ENCODE measurements around the gene SPNS2.

SPNS2 gene

GRCh38 chr17:4536742-4537411 lies 38.2 kb downstream of the SPNS2 start:
- no peak for DNase-seq (ENCODE audit: low read depth in 2 of 2)

- DNase-seq (ENCODE audit: low read depth in 2 of 2) = no peak
These were observed 39.0 kb downstream of the SPNS2 start for GRCh38 chr17:4537451-4538235.

GRCh38 chr17:4538236-4539002 lies 39.7 kb downstream of the SPNS2 start:
- no peak for DNase-seq (ENCODE audit: low read depth in 2 of 2)

GRCh38 chr17:4539025-4539424 lies 40.3 kb downstream of the SPNS2 start:
- no peak for DNase-seq (ENCODE audit: low read depth in 2 of 2)

GRCh38 chr17:4539576-4540223 lies 41.0 kb downstream of the SPNS2 start:
- DNase-seq (ENCODE audit: low read depth in 2 of 2) = no peak

- DNase-seq (ENCODE audit: low read depth in 2 of 2) = no peak
These were observed 41.6 kb downstream of the SPNS2 start for GRCh38 chr17:4540224-4540651.

- no peak for DNase-seq (ENCODE audit: low read depth in 2 of 2)
These were observed 42.1 kb downstream of the SPNS2 start for GRCh38 chr17:4540687-4541327.

GRCh38 chr17:4541328-4542002 lies 42.8 kb downstream of the SPNS2 start:
- no peak for DNase-seq (ENCODE audit: low read depth in 2 of 2)

GRCh38 chr17:4542003-4542725 lies 43.5 kb downstream of the SPNS2 start:
- no peak for DNase-seq (ENCODE audit: low read depth in 2 of 2)

- DNase-seq (ENCODE audit: low read depth in 2 of 2) = no peak
These were observed 44.1 kb downstream of the SPNS2 start for GRCh38 chr17:4542726-4543191.

- no peak for DNase-seq (ENCODE audit: low read depth in 2 of 2)
These were observed 44.9 kb downstream of the SPNS2 start for GRCh38 chr17:4543557-4544026.

GRCh38 chr17:4544135-4544950 lies 45.7 kb downstream of the SPNS2 start:
- DNase-seq (ENCODE audit: low read depth in 2 of 2) = no peak

- no peak for DNase-seq (ENCODE audit: low read depth in 2 of 2)
These were observed 46.2 kb downstream of the SPNS2 start for GRCh38 chr17:4544951-4545216.

- DNase-seq (ENCODE audit: low read depth in 2 of 2) = no peak
These were observed 46.7 kb downstream of the SPNS2 start for GRCh38 chr17:4545217-4545951.

- no peak for DNase-seq (ENCODE audit: low read depth in 2 of 2)
These were observed 48.6 kb downstream of the SPNS2 start for GRCh38 chr17:4547118-4547906.

- no peak for DNase-seq (ENCODE audit: low read depth in 2 of 2)
These were observed 49.4 kb downstream of the SPNS2 start for GRCh38 chr17:4548061-4548461.

GRCh38 chr17:4548721-4549531 lies 50.2 kb downstream of the SPNS2 start:
- no peak for DNase-seq (ENCODE audit: low read depth in 2 of 2)

Measured in stimulated activated CD8-positive, alpha-beta memory T cell treated with anti-CD3 and anti-CD28 coated beads, Interleukin-2, amount 100 ng/mL, for 48 hours (primary cell).